NCI-H2227 (cell line): ENCODE results near the gene MALL.
"Not testable (repeated sequence)": the region's sequence is repeated elsewhere in the genome, so short reads cannot be mapped to it uniquely, and the experiment has no call there.

ENCODE experiments used
- DNase-seq: peaks from one replicate; lab custom pipeline; 2025; ENCODE audit not compliant: unreplicated experiment; lab: John Stamatoyannopoulos, UW

The MALL gene

DNA sequence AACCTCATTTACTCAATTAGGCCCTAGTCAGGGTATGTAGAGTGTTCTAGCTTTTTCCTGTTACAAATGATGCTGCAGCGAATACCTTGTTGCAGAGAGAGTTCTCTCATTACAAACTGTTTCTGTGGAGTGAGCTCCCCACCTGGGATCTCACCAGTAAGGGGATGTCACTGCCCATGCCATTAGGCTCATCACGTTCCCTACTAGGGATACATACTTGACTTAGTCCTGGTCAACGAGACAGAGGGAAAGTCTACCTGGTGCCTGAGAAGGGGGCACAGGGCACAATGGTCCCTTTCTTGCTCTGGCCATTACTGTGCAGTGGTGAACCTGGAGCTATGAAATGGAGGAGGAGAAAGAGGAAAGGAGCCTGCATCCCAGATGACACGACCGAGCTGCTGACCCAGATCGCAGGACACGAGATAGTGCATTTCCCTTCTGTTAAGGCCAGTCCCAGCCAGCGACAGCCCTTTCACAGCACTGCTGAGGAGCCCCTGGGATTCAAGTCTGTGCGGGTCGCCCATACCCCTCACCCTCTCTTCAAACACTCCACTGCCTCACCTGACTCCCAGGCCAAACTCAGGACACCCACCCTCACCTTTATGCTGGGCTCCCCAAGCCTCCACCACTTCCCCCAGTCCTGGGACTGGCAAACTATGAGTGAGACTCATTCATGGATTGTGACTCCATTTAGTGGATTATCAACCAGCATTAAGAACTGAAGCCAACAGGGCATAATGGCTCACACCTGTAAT is 16.0 kb downstream of the MALL start:
- DNase-seq: no peak

DNA sequence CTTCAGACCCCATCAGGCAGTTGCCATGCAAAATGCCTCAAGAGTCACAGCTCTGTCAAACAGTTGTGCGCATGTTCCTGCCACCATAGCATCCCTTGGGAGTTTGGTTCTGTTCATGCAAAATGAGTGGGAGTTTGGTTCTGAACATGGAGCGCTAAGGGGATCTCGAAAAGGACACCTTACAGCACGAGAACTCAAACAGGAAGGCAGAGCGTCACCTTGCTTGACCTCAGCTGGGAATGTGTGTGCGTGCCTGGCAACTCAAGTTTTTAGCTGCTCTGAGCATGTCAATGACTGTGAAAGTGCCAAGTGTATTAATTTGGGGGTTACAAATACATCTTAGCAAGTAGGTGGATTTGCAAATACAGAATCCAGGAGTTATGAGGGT is 16.6 kb downstream of the MALL start:
- no peak for DNase-seq

DNA sequence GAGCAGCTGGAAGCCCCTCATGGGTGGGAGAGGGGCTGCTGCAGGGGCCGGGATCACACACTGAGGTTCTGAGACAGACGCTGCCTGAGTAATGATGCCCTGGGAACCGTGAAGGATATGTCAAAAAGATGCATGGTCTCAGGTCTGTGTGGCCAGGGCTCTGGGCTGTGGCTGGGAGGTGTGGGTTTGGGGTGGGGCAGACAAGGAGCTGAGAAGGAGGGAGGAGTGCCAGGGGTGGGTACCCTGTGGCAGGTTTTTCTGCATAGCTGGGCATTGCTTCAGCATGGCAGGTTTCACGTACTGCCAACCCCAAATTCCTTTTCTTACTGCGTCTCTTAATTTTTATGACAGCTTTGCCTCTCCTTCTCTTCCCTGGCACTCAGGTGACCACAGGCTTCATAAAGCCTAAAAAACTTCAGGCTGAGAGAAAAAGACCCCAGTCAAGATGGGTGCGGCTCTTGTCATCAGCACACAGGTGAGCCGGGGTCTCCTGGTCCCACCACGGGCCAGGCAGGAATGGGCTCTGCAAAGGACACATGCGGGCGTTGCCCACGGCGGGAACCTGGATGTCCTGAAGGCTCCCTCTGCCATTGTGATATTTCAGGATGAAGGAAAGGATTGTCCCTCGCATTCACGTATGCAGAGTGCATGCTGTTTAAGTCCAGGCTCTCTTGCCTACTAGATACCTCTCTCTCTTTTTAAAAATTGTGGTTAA is 18.0 kb downstream of the MALL start:
- no peak for DNase-seq

DNA sequence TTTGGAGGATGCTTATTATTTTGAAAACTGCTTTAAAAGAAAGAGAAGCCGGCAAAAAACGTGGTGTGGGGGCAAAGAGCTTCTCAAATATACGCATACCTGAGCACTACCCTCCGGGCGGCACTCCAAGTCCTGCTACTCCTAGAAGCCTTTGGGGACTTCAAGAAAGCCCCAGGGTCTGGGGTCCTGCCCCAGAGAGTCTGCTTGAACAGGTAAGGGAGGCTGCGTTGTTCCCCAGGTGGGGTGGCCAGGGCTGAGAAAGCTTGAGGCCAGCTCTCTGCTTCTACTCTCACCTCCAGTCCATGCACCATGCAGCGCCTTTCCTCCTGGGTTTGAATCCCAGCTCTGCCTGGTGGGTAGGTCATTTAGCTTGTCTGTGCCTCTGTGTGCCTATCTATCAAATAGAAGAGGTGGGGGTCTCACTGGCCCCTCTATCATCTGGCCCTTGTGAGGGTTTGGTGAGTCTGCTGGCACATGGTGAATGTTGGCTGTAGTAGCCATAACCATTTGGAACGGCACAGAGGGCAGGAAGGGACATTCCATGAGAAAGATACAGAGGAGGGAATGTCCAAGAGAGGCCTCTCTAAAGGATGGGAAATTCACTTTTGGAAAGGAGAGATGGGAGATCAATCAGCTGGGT is 19.5 kb downstream of the MALL start:
- DNase-seq: no peak

DNA sequence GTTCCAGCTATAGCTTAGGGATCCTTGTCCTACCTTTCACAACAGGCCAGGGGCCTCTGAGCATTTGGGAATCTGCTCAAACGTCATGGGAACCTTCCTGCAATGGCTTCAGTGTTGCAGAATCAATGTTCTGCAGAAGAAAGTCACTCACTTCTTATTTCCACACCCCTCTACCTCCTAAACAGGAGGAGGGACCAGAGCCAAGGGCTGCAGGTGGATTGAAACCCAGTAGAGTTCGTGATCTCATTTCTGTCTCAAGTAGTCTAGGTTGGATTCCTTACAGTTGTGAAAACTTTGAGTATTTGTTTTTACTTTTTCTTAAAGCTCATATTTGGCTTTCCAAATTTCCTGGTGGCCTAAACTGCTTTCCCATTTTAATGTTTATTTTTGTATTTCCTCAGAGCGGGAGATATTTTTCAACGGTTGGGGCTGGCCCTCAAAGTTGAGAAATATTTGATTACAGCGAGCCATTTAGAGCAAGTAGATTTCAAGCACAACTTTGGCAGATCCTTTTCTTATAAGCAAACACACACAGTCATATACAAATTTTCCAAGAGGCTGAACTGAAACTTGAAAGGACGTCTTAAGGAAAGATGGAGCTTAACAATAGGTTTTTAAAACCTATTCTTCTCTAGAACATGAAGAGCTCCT is 20.6 kb downstream of the MALL start:
- not testable (repeated sequence) for DNase-seq

DNA sequence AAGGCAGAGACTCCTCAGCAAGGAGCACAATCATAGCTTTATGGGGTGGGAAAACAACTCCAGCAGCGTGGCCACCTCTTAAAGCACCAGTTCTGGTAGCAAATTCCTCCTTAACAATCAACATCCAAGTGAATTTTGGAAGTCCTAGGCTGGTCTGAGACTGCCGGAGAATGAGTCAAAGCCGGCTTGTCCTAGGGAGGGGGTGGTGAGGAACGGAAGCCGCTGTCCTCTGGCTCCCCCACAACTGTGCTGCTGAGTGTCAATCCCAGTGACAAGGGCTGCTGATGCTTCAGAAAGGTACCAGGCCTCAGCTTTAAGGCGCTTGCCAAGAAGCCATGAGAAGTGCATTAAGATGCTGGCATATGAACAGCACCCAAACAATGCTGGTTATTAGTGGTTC is 21.7 kb downstream of the MALL start:
- DNase-seq: not testable (repeated sequence)

DNA sequence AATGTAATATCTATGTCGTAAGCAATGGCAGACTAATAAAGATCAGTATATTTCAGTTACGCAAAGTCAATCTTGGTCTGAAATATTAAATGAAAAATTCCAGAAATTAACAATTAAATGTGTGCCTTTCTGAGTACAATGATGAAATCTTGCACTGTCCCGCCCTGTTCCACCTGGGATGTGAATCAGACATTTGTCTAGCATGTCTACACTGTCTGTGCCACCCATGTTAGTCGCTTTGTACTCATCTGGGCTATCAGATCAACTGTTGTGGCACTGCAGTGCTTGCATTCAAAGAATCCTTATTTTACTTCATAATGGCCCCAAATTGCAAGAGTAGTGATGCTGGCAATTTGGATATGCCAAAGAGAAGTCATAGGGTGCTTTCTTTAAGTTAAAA is 25.5 kb downstream of the MALL start:
- DNase-seq: not testable (repeated sequence)

DNA sequence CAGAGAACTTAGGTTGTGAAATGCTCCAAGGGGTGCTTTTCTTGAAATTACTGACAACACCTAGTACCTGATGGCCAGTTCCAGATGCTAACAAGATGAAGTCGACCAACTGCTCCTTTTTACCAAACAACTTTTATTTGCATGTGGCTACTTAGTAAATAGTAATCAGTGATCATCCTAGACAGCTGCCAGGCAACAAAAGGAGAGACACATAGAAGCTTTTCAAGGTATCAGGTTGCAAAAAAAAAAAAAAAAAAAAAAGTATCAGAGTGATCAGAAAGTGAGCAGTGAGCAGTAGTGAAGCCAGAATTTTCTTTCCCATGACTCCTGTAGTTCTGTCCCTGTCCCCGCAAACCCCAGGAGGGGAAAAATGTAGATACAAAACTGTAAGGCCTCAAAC is 31.9 kb downstream of the MALL start:
- not testable (repeated sequence) for DNase-seq

DNA sequence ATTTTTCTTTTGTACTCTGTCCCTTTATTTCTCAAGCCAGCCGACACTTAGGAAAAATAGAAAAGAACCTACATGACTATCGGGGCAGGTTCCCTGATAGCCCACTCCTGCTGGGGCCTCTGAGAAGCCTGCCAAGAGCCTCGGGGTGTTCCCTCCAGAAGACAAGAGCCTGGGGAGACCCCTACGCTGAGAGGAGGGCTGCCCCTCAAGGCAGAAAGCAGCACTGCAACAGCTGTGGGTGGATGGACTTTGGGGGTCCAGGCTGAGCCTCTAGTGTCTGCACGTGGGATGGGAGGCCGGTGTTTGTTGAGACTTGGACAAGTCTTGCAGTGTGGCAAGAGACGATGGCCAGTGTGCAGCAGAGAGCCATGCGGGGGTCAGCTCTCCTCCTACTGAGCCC is 32.5 kb downstream of the MALL start:
- not testable (repeated sequence) for DNase-seq

DNA sequence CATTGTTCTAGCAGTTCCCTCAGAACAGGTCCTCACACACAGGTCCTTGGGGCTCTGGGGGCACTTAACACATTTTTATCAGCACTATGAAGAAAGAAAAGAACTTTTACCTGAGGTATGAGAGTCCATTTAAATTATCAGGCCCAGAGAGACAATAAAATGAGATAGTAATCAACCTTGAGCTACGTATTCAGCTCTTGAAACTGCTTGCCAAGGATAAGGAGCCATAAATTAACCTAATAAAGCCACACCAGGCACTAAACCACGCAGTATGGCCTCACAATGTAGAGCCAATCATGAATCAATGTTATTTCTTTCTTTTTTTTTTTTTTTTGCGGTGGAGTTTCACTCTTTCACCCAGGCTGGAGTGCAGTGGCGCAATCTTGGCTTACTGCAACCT is 37.5 kb downstream of the MALL start:
- not testable (repeated sequence) for DNase-seq

DNA sequence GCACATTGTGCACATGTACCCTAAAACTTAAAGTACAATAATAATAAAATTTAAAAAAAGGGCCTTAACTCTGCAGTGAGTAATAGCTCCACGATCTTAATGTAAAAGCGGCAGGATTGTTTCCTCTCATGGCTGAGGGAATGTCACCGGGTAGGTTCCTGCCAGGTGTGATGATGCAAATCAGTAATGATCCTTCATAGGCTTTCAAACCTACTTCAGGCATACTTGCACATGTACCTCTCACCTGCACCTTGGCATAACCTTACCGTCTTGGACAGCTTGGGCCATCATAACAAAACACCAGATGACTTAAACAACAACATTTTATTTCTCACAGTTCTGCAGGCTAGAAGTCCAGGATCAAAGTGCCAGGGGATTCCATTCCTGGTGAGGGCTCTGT is 39.7 kb downstream of the MALL start:
- not testable (repeated sequence) for DNase-seq

DNA sequence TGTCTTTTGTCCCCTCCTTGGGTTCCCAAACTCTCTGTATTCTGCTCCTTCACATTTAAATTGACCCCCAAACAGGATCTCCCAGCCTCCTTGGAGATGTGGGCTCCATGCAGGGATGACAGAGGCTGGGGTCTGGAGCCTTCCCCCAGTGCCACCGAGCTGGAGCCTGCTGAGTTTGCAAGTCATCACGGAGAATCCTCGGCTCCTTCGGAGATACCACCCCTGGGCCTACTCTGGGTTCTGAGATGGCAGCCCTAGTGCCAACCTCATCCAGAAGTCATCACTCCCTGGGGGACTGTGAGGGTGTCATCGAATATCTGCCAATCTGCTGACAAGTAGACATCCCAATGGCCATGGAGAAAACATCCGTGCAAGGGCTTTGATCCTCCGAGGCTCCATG is 45.8 kb downstream of the MALL start:
- DNase-seq: not testable (repeated sequence)

DNA sequence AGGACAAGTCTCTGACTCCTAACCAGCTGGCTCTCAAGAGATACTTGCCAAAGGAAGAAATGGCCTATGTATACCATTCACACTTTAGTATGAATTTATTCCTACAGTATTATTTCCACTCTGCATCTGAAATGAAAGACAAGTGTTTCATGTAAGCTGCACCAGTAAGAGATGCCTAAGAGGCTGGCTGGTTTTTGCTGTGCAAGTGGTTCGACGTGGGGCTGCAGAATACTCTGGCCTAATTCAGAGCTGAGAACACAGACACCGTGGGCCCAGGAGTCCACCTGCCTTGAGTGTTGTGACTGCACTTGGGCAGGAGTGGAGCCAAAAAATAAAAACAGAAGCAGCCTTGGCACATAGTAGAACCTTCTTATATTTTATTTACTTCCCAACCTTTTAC is 47.5 kb downstream of the MALL start:
- not testable (repeated sequence) for DNase-seq

DNA sequence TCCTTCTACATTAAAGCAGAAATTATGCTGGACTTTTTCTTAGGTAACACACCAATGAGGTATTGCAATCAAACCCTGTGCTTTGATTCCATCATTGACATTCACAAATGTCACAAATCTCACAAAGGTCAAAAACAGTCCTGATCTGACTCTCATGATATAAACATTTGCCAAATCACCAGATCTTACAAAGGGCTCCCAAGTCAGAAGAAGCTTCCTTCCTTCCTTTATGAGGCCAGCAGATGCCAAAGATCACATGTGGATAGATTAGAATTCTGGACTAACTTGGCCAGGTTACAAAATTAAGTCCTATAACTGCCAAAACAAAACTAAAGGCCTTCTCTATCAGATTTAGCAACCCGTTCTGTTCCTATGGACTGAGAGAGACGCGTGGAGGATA is 53.3 kb downstream of the MALL start:
- DNase-seq: not testable (repeated sequence)

DNA sequence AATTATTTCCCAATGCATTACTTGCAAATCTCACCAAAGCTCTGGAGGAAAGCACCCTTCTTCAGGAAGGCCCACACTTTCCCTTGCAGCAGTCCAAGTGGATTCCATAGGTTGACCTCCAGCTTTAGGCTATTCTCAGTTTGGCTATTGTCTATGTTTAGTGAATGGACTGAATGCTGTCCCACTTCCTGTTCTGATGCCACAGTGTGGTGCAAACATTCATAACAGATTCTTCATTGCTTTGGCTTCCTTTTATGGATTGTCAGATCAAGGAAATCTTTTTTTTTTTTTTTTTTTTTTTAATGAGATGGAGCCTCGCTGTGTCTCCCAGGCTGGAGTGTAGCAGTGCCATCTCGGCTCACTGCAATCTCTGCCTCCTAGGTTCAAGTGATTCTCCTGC is 55.1 kb downstream of the MALL start:
- DNase-seq: not testable (repeated sequence)

DNA sequence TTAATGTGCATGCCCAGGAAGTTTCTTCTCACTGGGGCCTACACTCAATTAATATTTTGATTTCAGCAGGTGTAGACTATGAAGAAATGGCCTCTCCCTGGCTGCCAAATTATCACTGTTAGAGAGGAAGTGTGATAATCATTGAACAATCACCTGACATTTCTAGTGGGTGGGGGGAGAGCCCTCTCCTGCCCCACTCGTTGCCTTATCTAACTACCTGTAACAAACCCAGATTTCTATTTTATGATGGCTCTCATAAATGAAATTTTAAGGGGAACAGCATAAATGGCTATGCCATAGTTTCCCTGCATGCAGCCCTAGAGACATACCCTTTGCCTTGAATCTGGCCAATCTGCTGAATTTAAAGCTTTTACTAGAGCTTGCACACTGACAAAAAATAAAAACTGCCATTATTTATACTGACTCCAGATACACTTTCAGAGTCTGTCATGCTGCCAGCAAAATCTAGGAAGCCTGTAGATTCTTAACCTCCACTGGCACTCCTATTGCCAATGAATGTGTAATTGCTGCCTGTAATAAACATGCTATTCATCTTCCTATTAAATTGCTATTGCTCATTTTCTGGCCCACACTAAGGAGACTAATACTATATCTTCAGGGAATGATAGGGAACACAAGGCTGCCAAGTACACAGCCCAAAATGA is 55.8 kb downstream of the MALL start:
- DNase-seq: not testable (repeated sequence)

DNA sequence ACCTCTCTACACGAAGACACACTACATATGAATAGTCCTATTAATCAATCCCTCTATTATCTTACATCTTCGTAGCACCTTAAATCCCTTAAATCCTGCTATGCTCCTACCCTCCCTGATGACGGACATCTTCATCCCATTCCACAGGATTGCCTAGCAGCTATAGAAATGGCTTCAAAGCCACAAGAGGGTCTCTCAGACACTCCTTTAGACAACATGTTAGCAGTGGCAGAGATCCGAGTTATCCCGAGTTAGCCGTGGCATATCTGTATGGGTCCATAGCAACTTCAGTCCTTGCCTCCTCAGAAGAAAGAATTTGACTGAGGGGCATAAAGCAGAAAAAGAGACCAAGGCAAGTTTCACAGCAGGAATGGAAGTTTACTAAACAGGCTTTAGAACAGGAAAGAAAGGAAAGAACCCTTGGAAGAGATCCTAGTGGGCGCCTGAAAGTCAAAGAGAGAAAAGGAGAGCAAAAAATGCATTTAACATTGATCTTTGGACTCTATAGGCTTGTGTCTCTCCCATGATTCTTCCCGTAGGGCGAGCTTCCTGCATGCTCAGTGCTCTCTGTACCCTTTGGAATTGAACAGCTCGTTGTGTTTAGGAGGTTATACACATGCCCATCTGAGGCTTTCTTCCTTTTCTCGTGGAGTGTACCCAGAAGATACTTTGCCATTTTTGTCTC is 56.5 kb downstream of the MALL start:
- DNase-seq: not testable (repeated sequence)

DNA sequence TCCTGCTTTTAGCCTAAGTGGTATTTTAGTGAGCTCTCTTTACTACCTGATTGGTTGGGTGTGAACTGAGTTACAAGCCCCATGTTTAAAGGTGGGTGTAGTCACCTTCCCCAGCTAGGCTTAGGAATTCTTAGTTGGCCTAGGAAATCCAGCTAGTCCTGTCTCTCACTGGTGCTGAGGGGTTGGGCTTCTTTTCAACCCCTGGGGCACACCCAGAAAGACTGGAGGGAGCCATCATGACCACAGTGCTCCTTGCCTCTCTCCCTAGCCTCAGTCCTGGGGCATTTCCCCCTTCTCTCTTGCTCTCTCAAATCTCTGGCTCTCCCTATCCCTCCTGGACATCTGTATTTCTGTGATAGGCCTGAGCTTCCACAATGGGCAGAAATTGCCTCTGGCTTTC is 57.6 kb downstream of the MALL start:
- DNase-seq: not testable (repeated sequence)

DNA sequence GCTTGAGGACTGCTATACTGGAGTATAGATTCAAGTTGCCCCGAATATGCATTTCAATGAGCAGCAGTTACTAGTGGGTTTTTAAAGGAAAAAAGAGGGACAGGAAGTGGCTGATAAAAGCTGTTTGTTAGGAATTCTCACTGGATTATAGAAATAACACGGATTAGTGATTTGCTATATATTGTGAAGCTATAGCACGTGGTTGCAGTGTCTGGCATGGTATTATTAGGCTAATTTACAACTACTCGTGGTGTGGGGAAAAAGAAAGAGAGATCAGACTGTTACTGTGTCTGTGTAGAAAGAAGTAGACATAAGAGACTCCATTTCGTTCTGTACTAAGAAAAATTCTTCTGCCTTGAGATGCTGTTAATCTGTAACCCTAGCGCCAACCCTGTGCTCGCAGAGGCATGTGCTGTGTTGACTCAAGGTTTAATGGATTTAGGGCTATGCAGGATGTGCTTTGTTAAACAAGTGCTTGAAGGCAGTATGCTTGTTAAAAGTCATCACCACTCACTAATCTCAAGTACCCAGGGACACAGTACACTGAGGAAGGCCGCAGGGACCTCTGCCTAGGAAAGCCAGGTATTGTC is 59.7 kb downstream of the MALL start:
- DNase-seq: not testable (repeated sequence)
